DND-41 (cell line): Measurements from ENCODE around the gene ST7.

Source experiments
- ATAC-seq: fragments of 200-7000 bp; cut with Tn5 transposase; 3 replicates; pipeline ENCODE4 v1.9.1; 2021; ENCODE audit warnings: low read depth; ENCODE audit not compliant: insufficient read depth
- DNase-seq: peaks from one replicate; pipeline ENCODE4 v3.0.0-alpha.2; 2020
- H2AFZ ChIP-seq: 2 replicates; pipeline ENCODE4 v1.6.0; 2012; ENCODE audit warnings: low read depth, low read length
- H3K27ac ChIP-seq: 2 replicates; pipeline ENCODE4 v1.5.1; 2012; ENCODE audit warnings: low read length, inconsistent platforms
- H3K27me3 ChIP-seq: fragments of 200-600 bp; sonication (generic); 2 replicates; pipeline ENCODE4 v1.6.0; 2012; ENCODE audit warnings: low read length, mild to moderate bottlenecking, inconsistent platforms; ENCODE audit not compliant: insufficient read depth, poor library complexity
- H3K36me3 ChIP-seq: 2 replicates; pipeline ENCODE4 v1.5.1; 2012; ENCODE audit warnings: low read length, inconsistent platforms; ENCODE audit not compliant: insufficient read depth
- H3K4me1 ChIP-seq: 2 replicates; pipeline ENCODE4 v1.5.1; 2012; ENCODE audit warnings: mild to moderate bottlenecking, low read length; ENCODE audit not compliant: insufficient read depth
- H3K4me2 ChIP-seq: 2 replicates; pipeline ENCODE4 v1.6.0; 2012; ENCODE audit warnings: mild to moderate bottlenecking, moderate library complexity, low read length, inconsistent platforms; ENCODE audit not compliant: insufficient read depth
- H3K4me3 ChIP-seq, 2 experiments: fragments of 200-600 bp in 1 of 2; shearing (Covaris generic) in 1 of 2; 2 replicates each; pipeline ENCODE4 v1.5.1; 2012 to 2016; ENCODE audit warnings: inconsistent platforms in 2 of 2, low read length in 2 of 2, mild to moderate bottlenecking in 2 of 2, low read depth in 1 of 2, moderate library complexity in 1 of 2
- H3K79me2 ChIP-seq: 2 replicates; pipeline ENCODE4 v1.6.0; 2012; ENCODE audit warnings: low read length, inconsistent platforms; ENCODE audit not compliant: insufficient read depth
- H3K9ac ChIP-seq: 2 replicates; pipeline ENCODE4 v1.6.0; 2012; ENCODE audit warnings: low read depth, mild to moderate bottlenecking, inconsistent platforms, low read length, moderate library complexity
- H3K9me3 ChIP-seq: 2 replicates; pipeline ENCODE4 v1.5.1; 2012; ENCODE audit warnings: low read length, moderate library complexity, mild to moderate bottlenecking, inconsistent platforms; ENCODE audit not compliant: insufficient read depth, severe bottlenecking
- H4K20me1 ChIP-seq: 2 replicates; pipeline ENCODE4 v1.6.0; 2012; ENCODE audit warnings: low read length; ENCODE audit not compliant: insufficient read depth
- EZH2 ChIP-seq: IDR thresholded peaks from 3 replicates; pipeline ENCODE4 v1.6.1; 2012; ENCODE audit warnings: borderline replicate concordance, low read depth, mild to moderate bottlenecking, moderate library complexity, low read length, inconsistent platforms; ENCODE audit not compliant: severe bottlenecking
- TF ChIP-seq, protein P1 (sequence below): IDR thresholded peaks from 2 replicates; pipeline ENCODE4 v1.5.1; 2012; ENCODE audit warnings: borderline replicate concordance, low read length, moderate library complexity, mild to moderate bottlenecking; ENCODE audit not compliant: poor library complexity, severe bottlenecking; ENCODE audit errors: extremely low read depth

The ST7 gene

GRCh38 chr7:117019287-117019686 is 66.0 kb downstream of the ST7 start:
- Histone ChIP-seq H3K27ac (no peak overlapping the region), H3K79me2 (no peaks in the 10 kb centered on the region), H3K4me2 (no peak overlapping the region), H3K9me3 (no peaks in the 10 kb centered on the region), H3K36me3 (no peaks in the 10 kb centered on the region), H3K9ac (no peak overlapping the region), H2AFZ (no peak overlapping the region), H3K27me3 (peaks cover 37% of the 10 kb centered on the region), H4K20me1 (no peaks in the 10 kb centered on the region), H3K4me1 (no peaks in the 10 kb centered on the region), H3K4me3 (no peak overlapping the region)
- ATAC-seq, result no peak
- TF ChIP-seq, protein P1, sequence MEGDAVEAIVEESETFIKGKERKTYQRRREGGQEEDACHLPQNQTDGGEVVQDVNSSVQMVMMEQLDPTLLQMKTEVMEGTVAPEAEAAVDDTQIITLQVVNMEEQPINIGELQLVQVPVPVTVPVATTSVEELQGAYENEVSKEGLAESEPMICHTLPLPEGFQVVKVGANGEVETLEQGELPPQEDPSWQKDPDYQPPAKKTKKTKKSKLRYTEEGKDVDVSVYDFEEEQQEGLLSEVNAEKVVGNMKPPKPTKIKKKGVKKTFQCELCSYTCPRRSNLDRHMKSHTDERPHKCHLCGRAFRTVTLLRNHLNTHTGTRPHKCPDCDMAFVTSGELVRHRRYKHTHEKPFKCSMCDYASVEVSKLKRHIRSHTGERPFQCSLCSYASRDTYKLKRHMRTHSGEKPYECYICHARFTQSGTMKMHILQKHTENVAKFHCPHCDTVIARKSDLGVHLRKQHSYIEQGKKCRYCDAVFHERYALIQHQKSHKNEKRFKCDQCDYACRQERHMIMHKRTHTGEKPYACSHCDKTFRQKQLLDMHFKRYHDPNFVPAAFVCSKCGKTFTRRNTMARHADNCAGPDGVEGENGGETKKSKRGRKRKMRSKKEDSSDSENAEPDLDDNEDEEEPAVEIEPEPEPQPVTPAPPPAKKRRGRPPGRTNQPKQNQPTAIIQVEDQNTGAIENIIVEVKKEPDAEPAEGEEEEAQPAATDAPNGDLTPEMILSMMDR, result no peak
- no peak for TF ChIP-seq EZH2
- DNase-seq, result no peak

DNA sequence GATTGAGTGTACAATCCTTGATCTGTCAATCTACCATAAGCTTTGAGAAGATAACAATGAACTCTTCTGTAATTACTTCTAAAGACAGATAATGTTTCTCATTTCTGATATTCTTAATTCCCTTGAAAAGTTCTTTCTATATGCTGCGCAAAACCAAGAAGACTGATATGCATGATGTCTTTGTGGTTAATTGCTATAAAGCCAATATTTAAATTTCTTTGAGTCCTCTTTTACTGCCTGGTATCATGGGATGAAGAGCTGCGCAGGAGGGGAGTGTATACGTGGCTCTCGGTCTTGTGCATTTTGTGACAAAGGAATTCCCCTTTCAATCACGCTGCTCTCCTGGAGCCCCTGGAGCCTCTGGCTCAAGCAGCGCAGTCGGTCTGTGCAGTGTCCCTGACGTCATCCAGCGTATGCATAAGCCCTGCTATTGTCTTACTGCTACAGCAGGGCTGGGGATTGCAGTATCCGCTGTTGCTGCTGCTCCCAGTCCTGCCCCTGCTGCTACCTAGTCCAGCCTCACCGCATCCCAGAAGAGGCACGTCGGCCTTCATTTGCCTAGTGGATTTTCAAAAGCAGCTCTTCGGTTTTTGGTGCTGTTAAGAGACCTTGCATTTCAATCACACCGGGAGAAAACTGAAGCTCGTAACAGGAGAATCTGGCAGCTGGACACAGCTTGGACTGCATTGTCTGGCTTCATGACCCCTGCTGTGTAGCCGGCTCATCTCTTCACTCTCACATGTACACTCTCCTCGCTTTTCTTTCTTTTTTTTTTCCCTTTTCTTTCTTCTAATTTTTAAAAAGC is 66.7 kb downstream of the ST7 start:
- no peaks in the 10 kb centered on the region for H3K79me2 ChIP-seq
- DNase-seq (no peak), ATAC-seq (no peak)
- H3K9me3 ChIP-seq, result no peaks in the 10 kb centered on the region
- H3K27ac ChIP-seq, result no peak overlapping the region
- H3K4me3 ChIP-seq, result no peak overlapping the region
- no peaks in the 10 kb centered on the region for H3K36me3 ChIP-seq
- no peaks in the 10 kb centered on the region for H4K20me1 ChIP-seq
- TF ChIP-seq EZH2, result no peak
- TF ChIP-seq, protein P1, result no peak
- peaks cover 32% of the 10 kb centered on the region for H3K27me3 ChIP-seq
- no peak overlapping the region for H3K4me2 ChIP-seq
- no peaks in the 10 kb centered on the region for H3K4me1 ChIP-seq
- no peak overlapping the region for H2AFZ ChIP-seq
- H3K9ac ChIP-seq, result no peak overlapping the region

DNA sequence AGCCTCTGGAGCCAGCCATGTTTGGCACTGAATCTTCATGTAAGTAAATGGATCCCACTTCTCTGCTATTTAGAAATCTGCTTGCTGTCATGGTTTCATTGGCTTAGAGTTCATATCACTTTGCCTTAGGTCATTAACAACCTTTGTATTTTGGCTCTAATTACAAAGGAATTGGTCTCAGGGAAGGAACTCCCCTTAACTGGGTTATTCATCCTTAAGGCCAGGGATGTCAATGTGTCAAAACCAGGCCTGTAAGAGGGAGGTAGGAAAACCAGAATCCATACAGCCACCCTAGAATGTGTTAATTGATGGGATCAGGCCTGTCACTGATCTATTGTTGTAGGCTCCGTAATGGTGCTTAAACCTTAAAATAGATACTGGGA is 67.3 kb downstream of the ST7 start:
- Histone ChIP-seq H4K20me1 (no peaks in the 10 kb centered on the region), H3K4me1 (no peaks in the 10 kb centered on the region), H3K4me3 (no peak overlapping the region)

More for the DNA sequence above, 67.3 kb downstream of the ST7 start:
- H3K36me3 ChIP-seq, result no peaks in the 10 kb centered on the region
- no peak overlapping the region for H2AFZ ChIP-seq
- H3K4me2 ChIP-seq, result no peak overlapping the region
- DNase-seq (no peak), ATAC-seq (no peak)
- no peak for TF ChIP-seq EZH2
- TF ChIP-seq, protein P1, result no peak
- H3K9ac ChIP-seq, result no peak overlapping the region
- H3K27ac ChIP-seq, result no peak overlapping the region
- no peaks in the 10 kb centered on the region for H3K79me2 ChIP-seq
- no peaks in the 10 kb centered on the region for H3K9me3 ChIP-seq
- peaks cover 26% of the 10 kb centered on the region for H3K27me3 ChIP-seq
